GM21786 (cell line): ENCODE results near the gene SLC48A1.

Experiments
- ATAC-seq: cut with Tn5 transposase; IDR thresholded peaks from one replicate; pipeline ENCODE4 v1.9.1; 2021; ENCODE audit not compliant: unreplicated experiment

SLC48A1 gene

GRCh38 chr12:47776471-47777143 lies 3.6 kb downstream of the SLC48A1 start:
- ATAC-seq = no peak

- ATAC-seq = no peak
Measured at GRCh38 chr12:47777151-47777550, 4.1 kb downstream of the SLC48A1 start.

GRCh38 chr12:47777741-47778558 lies 4.9 kb downstream of the SLC48A1 start:
- ATAC-seq = no peak

GRCh38 chr12:47778881-47779280 lies 5.8 kb downstream of the SLC48A1 start:
- no peak for ATAC-seq

GRCh38 chr12:47779301-47779942 lies 6.4 kb downstream of the SLC48A1 start:
- ATAC-seq = peak; percentile 75

GRCh38 chr12:47779943-47780504 lies 7.0 kb downstream of the SLC48A1 start:
- no peak for ATAC-seq

GRCh38 chr12:47781479-47782371 lies 8.7 kb downstream of the SLC48A1 start:
- no peak for ATAC-seq

GRCh38 chr12:47782372-47782770 lies 9.3 kb downstream of the SLC48A1 start:
- ATAC-seq = no peak

- ATAC-seq = no peak
Measured at GRCh38 chr12:47783024-47783755, 10.2 kb downstream of the SLC48A1 start.

- no peak for ATAC-seq
Measured at GRCh38 chr12:47783821-47784819, 11.1 kb downstream of the SLC48A1 start.

- ATAC-seq = no peak
Measured at GRCh38 chr12:47785036-47785886, 12.2 kb downstream of the SLC48A1 start.

GRCh38 chr12:47785887-47786661 lies 13.0 kb downstream of the SLC48A1 start:
- ATAC-seq = no peak

GRCh38 chr12:47786662-47787280 lies 13.7 kb downstream of the SLC48A1 start:
- no peak for ATAC-seq

- no peak for ATAC-seq
Measured at GRCh38 chr12:47787596-47788319, 14.7 kb downstream of the SLC48A1 start.

- ATAC-seq = no peak
Measured at GRCh38 chr12:47789141-47789540, 16.1 kb downstream of the SLC48A1 start.
